HEK293 (cell line): ENCODE results near the gene IRAK4.
A peak's percentile ranks its signal among the peaks of the same experiment; 100 is the strongest.

Experiments
- CTCF ChIA-PET: fragments of 350-600 bp; formaldehyde crosslinking; extraction: SDS; loops from one replicate; lab custom pipeline; 2021; ENCODE audit warnings: antibody characterized with exemption; lab: Yijun Ruan, JAX
- POLR2A ChIA-PET: fragments of 300-600 bp; formaldehyde crosslinking; extraction: SDS; loops from one replicate; lab custom pipeline; 2020; ENCODE audit warnings: antibody characterized with exemption, inconsistent platforms; lab: Yijun Ruan, JAX
- H3K27ac ChIP-seq: fragments of 200-500 bp; sonication (Bioruptor generic); 2 replicates; pipeline ENCODE4 v1.5.1; 2014; ENCODE audit warnings: low read depth, low read length, control low read depth, inconsistent platforms; ENCODE audit errors: extremely low read depth
- H3K36me3 ChIP-seq, 2 experiments: fragments of 200-500 bp in 1 of 2; sonication (Bioruptor generic) in 1 of 2; 1 replicate in 1 of 2; 2 replicates in 1 of 2; pipeline ENCODE4 v1.5.1; 2014 to 2017; ENCODE audit warnings: inconsistent platforms in 2 of 2, low read length in 2 of 2; ENCODE audit not compliant: control insufficient read depth in 2 of 2, insufficient read depth in 1 of 2
- H3K4me1 ChIP-seq: fragments of 200-500 bp; sonication (Bioruptor generic); 2 replicates; pipeline ENCODE4 v1.5.1; 2014; ENCODE audit warnings: mild to moderate bottlenecking, low read length, inconsistent platforms; ENCODE audit not compliant: control insufficient read depth, insufficient read depth
- H3K4me3 ChIP-seq: 2 replicates; pipeline ENCODE4 v1.5.1; 2011; ENCODE audit warnings: low read depth, mild to moderate bottlenecking, control low read depth, low read length, moderate library complexity
- H3K9me3 ChIP-seq: fragments of 200-500 bp; sonication (Bioruptor generic); 2 replicates; pipeline ENCODE4 v1.5.1; 2014; ENCODE audit warnings: low read depth, low read length, inconsistent platforms; ENCODE audit not compliant: control insufficient read depth, insufficient read depth
- BCL11A ChIP-seq: fragments of 450-650 bp; formaldehyde crosslinking; IDR thresholded peaks from 2 replicates; pipeline ENCODE4 v1.5.1; 2016; ENCODE audit warnings: low read depth, missing biosample characterization, missing genetic modification characterization
- HIC1 ChIP-seq: fragments of 450-650 bp; formaldehyde crosslinking; IDR thresholded peaks from 2 replicates; pipeline ENCODE4 v1.5.1; 2016; ENCODE audit warnings: missing biosample characterization, missing genetic modification characterization
- HOXC10 ChIP-seq: sonication (generic); formaldehyde crosslinking; IDR thresholded peaks from 2 replicates; pipeline ENCODE4 v1.8.1; 2023; ENCODE audit warnings: mild to moderate bottlenecking, missing genetic modification reagents
- KLF16 ChIP-seq: fragments of 450-650 bp; formaldehyde crosslinking; IDR thresholded peaks from 2 replicates; pipeline ENCODE4 v1.5.1; 2017; ENCODE audit warnings: missing biosample characterization, missing genetic modification characterization
- PATZ1 ChIP-seq: fragments of 450-650 bp; formaldehyde crosslinking; IDR thresholded peaks from 2 replicates; pipeline ENCODE4 v1.5.1; 2016; ENCODE audit warnings: missing biosample characterization, missing genetic modification characterization
- SETDB1 ChIP-seq: IDR thresholded peaks from one replicate; pipeline ENCODE4 v1.6.1; 2017; ENCODE audit warnings: mild to moderate bottlenecking, low read length, moderate library complexity, mixed read lengths; ENCODE audit not compliant: insufficient read length
- TCF7L2 ChIP-seq: IDR thresholded peaks from 2 replicates; pipeline ENCODE4 v1.6.1; 2011; ENCODE audit warnings: low read depth, mild to moderate bottlenecking, inconsistent platforms, low read length, moderate library complexity, borderline replicate concordance
- ZBTB17 ChIP-seq: fragments of 450-650 bp; formaldehyde crosslinking; IDR thresholded peaks from 2 replicates; pipeline ENCODE4 v1.5.1; 2016; ENCODE audit warnings: missing biosample characterization, missing genetic modification characterization
- ZBTB21 ChIP-seq: fragments of 450-650 bp; formaldehyde crosslinking; IDR thresholded peaks from 2 replicates; pipeline ENCODE4 v1.5.1; 2017; ENCODE audit warnings: missing biosample characterization, missing genetic modification characterization
- ZFHX2 ChIP-seq: fragments of 450-650 bp; formaldehyde crosslinking; conservative IDR thresholded peaks from 2 replicates; pipeline ENCODE4 v1.5.1; 2016; ENCODE audit warnings: missing biosample characterization, missing genetic modification characterization
- ZFP3 ChIP-seq: fragments of 450-650 bp; formaldehyde crosslinking; IDR thresholded peaks from 2 replicates; pipeline ENCODE4 v1.5.1; 2016; ENCODE audit warnings: low read depth, missing biosample characterization, missing genetic modification characterization
- ZFP41 ChIP-seq: fragments of 450-650 bp; formaldehyde crosslinking; IDR thresholded peaks from 2 replicates; pipeline ENCODE4 v1.5.1; 2016; ENCODE audit warnings: missing biosample characterization, missing genetic modification characterization, borderline replicate concordance
- ZNF10 ChIP-seq: fragments of 450-650 bp; formaldehyde crosslinking; IDR thresholded peaks from 2 replicates; pipeline ENCODE4 v1.5.1; 2017; ENCODE audit warnings: missing biosample characterization, missing genetic modification characterization
- ZNF132 ChIP-seq: fragments of 450-650 bp; formaldehyde crosslinking; IDR thresholded peaks from 2 replicates; pipeline ENCODE4 v1.5.1; 2017; ENCODE audit warnings: missing biosample characterization, missing genetic modification characterization, borderline replicate concordance
- ZNF362 ChIP-seq: fragments of 450-650 bp; formaldehyde crosslinking; IDR thresholded peaks from 2 replicates; pipeline ENCODE4 v1.5.1; 2016; ENCODE audit warnings: missing biosample characterization, missing genetic modification characterization
- ZNF366 ChIP-seq: fragments of 450-650 bp; formaldehyde crosslinking; conservative IDR thresholded peaks from 2 replicates; pipeline ENCODE4 v1.5.1; 2016; ENCODE audit warnings: missing biosample characterization, missing genetic modification characterization
- ZNF404 ChIP-seq: fragments of 450-650 bp; formaldehyde crosslinking; IDR thresholded peaks from 2 replicates; pipeline ENCODE4 v1.5.1; 2017; ENCODE audit warnings: missing biosample characterization, missing genetic modification characterization
- ZNF426 ChIP-seq: fragments of 450-650 bp; formaldehyde crosslinking; IDR thresholded peaks from 2 replicates; pipeline ENCODE4 v1.5.1; 2017; ENCODE audit warnings: missing biosample characterization, missing genetic modification characterization, mild to moderate bottlenecking, inconsistent platforms, moderate library complexity
- ZNF449 ChIP-seq: fragments of 450-650 bp; formaldehyde crosslinking; IDR thresholded peaks from 2 replicates; pipeline ENCODE4 v1.5.1; 2017; ENCODE audit warnings: missing biosample characterization, mild to moderate bottlenecking, missing genetic modification characterization, moderate library complexity
- ZNF501 ChIP-seq: fragments of 450-650 bp; formaldehyde crosslinking; IDR thresholded peaks from 2 replicates; pipeline ENCODE4 v1.5.1; 2016; ENCODE audit warnings: missing biosample characterization, missing genetic modification characterization
- ZNF555 ChIP-seq: fragments of 450-650 bp; formaldehyde crosslinking; conservative IDR thresholded peaks from 2 replicates; pipeline ENCODE4 v1.5.1; 2017; ENCODE audit warnings: missing biosample characterization, mild to moderate bottlenecking, missing genetic modification characterization, inconsistent platforms
- ZNF660 ChIP-seq: fragments of 450-650 bp; IDR thresholded peaks from 2 replicates; pipeline ENCODE4 v1.5.1; 2018; ENCODE audit warnings: missing biosample characterization, mild to moderate bottlenecking, missing genetic modification characterization
- ZNF692 ChIP-seq: fragments of 450-650 bp; formaldehyde crosslinking; IDR thresholded peaks from 2 replicates; pipeline ENCODE4 v1.5.1; 2016; ENCODE audit warnings: missing biosample characterization, missing genetic modification characterization
- ZNF777 ChIP-seq: fragments of 450-650 bp; formaldehyde crosslinking; IDR thresholded peaks from 2 replicates; pipeline ENCODE4 v1.5.1; 2017; ENCODE audit warnings: missing biosample characterization, missing genetic modification characterization, borderline replicate concordance
- ZNF792 ChIP-seq: fragments of 450-650 bp; formaldehyde crosslinking; IDR thresholded peaks from 2 replicates; pipeline ENCODE4 v1.5.1; 2016; ENCODE audit warnings: missing biosample characterization, missing genetic modification characterization
- ZNF843 ChIP-seq: fragments of 450-650 bp; formaldehyde crosslinking; IDR thresholded peaks from 2 replicates; pipeline ENCODE4 v1.5.1; 2016; ENCODE audit warnings: missing biosample characterization, missing genetic modification characterization
- ZSCAN30 ChIP-seq: fragments of 450-650 bp; IDR thresholded peaks from 2 replicates; pipeline ENCODE4 v1.5.1; 2018; ENCODE audit warnings: missing biosample characterization, mild to moderate bottlenecking, missing genetic modification characterization, moderate library complexity

The IRAK4 gene

GRCh38 chr12:43789941-43790340, 31.2 kb downstream of the IRAK4 start (continued):
- TF ChIP-seq ZNF362 (tag by site-specific recombination) (peak; percentile 89; the same call in 1 of the 2 replicates), ZNF501 (tag by site-specific recombination) (no peak), ZNF692 (tag by site-specific recombination) (peak; percentile 48; the same call in 1 of the 2 replicates), ZNF792 (tag by site-specific recombination) (0 out of 2 replicates have a peak, but pooled peaks have one; percentile 34), ZFHX2 (tag by site-specific recombination) (peak; percentile 39; the same call in 1 of the 2 replicates), ZSCAN30 (tag by site-specific recombination) (no peak), SETDB1 (no peak), PATZ1 (tag by site-specific recombination) (peak; percentile 16; the same call in 1 of the 2 replicates), ZBTB21 (peak; percentile 75), ZNF10 (no peak), ZNF366 (peak; percentile 50; the same call in 1 of the 2 replicates), ZNF132 (tag by site-specific recombination) (no peak), ZNF660 (0 out of 2 replicates have a peak, but pooled peaks have one; percentile 13)

GRCh38 chr12:43795716-43796280, 37.0 kb downstream of the IRAK4 start:
- no peak overlapping the region for H3K4me3 ChIP-seq
- no peaks in the 10 kb centered on the region for H3K9me3 ChIP-seq
- H3K36me3 ChIP-seq = peaks cover 42 to 51% of the 10 kb centered on the region in 2 experiments
- H3K4me1 ChIP-seq = peaks cover 21% of the 10 kb centered on the region
- no peak overlapping the region for H3K27ac ChIP-seq
- ChIA-PET CTCF (interaction anchor here (1.0 kb wide), 1 partner anchor 30 kb away, joined by 4 read pairs; no protein-coding TSS in a partner anchor), POLR2A (interaction anchor here (1.3 kb wide), 1 partner anchor 10 kb away, joined by 3 read pairs; no protein-coding TSS in a partner anchor)
- no peak for TF ChIP-seq ZNF449
- TF ChIP-seq ZNF777 (tag by site-specific recombination) = no peak
- TF ChIP-seq PATZ1 (tag by site-specific recombination) = no peak
- no peak for TF ChIP-seq ZNF426 (tag by site-specific recombination)
- TF ChIP-seq ZNF404 = no peak
- TF ChIP-seq HIC1 (tag by site-specific recombination) = no peak
- TF ChIP-seq HOXC10 (CRISPR knock-in tag) = no peak
- no peak for TF ChIP-seq ZFP41 (tag by site-specific recombination)
- peak; percentile 60 for TF ChIP-seq TCF7L2
- TF ChIP-seq ZFP3 (tag by site-specific recombination) = no peak
- TF ChIP-seq KLF16 (tag by site-specific recombination) = no peak
- no peak for TF ChIP-seq ZNF555
- TF ChIP-seq BCL11A (tag by site-specific recombination) = no peak
- TF ChIP-seq ZNF843 (tag by site-specific recombination) = 0 out of 2 replicates have a peak, but pooled peaks have one; percentile 23
- no peak for TF ChIP-seq ZBTB17 (tag by site-specific recombination)
